VCaP (cell line): ENCODE measurements around the gene EPPIN.

Source experiments
- H3K27ac ChIP-seq: fragments of 450-650 bp; 2 replicates; pipeline ENCODE4 v1.5.1; 2017
- TF ChIP-seq, protein P1 (sequence below): fragments of 450-650 bp; conservative IDR thresholded peaks from 2 replicates; pipeline ENCODE4 v1.5.1; 2017; ENCODE audit warnings: mild to moderate bottlenecking, moderate library complexity

Gene EPPIN

DNA sequence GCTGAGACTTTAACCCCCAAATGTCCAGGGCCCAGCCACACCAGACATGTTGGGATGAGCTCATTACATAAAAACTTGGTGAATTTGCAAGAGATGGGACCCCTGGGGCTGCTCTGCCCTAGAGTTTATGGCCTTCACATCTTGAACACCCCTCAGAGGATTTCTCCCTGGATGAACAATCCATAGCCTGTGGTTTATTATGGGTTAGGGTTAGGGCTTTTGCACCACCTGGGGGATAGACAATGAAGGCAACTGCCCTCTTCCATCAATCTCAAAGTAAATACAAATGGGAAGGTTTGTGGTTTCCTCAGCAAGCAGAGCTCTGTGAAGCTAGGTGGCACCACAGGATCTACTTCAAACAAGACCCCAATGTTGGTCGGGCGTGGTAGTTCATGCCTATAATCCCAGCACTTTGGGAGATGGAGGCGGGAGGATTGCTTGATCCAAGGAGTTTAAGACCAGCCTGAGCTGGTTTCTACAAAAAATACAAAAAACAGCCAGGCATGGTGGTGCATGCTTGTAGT is 49.2 kb downstream of the EPPIN start:
- TF ChIP-seq, protein P1, sequence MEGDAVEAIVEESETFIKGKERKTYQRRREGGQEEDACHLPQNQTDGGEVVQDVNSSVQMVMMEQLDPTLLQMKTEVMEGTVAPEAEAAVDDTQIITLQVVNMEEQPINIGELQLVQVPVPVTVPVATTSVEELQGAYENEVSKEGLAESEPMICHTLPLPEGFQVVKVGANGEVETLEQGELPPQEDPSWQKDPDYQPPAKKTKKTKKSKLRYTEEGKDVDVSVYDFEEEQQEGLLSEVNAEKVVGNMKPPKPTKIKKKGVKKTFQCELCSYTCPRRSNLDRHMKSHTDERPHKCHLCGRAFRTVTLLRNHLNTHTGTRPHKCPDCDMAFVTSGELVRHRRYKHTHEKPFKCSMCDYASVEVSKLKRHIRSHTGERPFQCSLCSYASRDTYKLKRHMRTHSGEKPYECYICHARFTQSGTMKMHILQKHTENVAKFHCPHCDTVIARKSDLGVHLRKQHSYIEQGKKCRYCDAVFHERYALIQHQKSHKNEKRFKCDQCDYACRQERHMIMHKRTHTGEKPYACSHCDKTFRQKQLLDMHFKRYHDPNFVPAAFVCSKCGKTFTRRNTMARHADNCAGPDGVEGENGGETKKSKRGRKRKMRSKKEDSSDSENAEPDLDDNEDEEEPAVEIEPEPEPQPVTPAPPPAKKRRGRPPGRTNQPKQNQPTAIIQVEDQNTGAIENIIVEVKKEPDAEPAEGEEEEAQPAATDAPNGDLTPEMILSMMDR, result no peak
- H3K27ac ChIP-seq, result no peak overlapping the region

DNA sequence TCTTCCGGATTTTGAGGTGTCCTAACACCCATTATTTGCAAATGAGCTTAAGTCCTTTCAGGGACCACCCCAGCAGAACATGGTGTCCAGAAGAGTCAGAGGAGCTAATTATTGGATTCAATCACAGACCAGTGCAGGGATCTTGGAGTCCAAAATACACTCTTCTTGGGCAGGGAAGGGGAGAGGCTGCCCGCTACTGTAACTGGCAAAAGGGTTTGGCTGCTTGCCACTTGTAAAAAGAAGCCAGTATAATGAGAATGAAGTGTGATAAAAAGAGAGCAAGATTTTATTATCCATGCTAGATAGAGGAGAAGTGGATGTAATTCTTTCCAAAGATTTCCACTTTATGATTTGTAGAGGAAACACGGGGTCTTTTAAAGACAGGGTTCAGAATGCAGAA is 51.0 kb downstream of the EPPIN start:
- TF ChIP-seq, protein P1, result no peak

DNA sequence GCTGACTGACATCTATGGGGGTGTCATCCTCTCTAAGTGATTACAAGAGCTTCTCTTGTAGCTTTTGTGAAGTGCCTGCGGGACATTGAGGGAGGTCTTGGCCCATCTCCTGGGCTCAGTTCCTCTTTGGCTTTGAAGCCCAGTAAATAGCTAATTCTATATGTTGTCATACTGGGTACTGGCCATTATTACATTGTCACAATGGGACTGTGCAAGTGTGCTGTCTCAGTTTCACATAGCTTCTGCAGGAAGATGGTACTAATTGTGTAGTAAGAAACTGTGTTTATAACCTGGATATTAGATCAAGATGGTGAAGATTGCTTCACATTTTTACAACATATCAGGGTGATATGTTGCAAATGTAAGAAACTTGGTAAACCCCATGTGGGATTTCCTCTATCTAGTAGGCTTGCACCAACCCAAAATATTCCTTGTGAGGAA is 51.7 kb downstream of the EPPIN start:
- H3K27ac ChIP-seq, result no peak overlapping the region
- TF ChIP-seq, protein P1, result no peak

More for the DNA sequence above, 51.0 kb downstream of the EPPIN start:
- H3K27ac ChIP-seq, result no peak overlapping the region
